ENCODE data around the gene ATP13A2. TPM values are rescaled to one million over a fixed set of nuclear protein-coding genes. Genes with fewer than 3 reads are reported as not detected.
"Not testable (repeated sequence)": the region's sequence is repeated elsewhere in the genome, so short reads cannot be mapped to it uniquely, and the experiment has no call there.

The ATP13A2 gene
- total and polyA plus RNA-seq, 4 donors = 62.1 to 308 (median 186) TPM

DNA sequence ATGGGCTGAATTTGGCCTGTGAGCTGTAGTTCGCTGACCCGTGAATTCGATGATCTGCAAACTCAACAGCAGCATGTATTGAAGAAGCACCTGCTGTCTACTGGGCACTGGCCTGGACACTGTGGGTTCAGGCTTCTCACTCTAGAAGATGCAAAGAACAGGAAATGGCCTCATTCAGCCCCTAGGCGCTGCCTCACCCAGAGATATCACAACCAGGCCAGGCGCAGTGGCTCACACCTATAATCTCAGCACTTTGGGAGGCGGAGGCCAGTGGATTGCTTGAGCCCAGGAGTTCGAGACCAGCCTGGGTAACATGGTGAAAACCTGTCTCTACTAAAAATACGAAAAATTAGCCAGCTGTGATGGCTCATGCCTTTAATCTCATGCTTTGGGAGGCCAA, 55.0 kb downstream of the ATP13A2 start:
- H3K36me3 ChIP-seq (ENCODE audit: control insufficient read depth, insufficient read depth, low read length) = peaks cover 58% of the 10 kb centered on the region

DNA sequence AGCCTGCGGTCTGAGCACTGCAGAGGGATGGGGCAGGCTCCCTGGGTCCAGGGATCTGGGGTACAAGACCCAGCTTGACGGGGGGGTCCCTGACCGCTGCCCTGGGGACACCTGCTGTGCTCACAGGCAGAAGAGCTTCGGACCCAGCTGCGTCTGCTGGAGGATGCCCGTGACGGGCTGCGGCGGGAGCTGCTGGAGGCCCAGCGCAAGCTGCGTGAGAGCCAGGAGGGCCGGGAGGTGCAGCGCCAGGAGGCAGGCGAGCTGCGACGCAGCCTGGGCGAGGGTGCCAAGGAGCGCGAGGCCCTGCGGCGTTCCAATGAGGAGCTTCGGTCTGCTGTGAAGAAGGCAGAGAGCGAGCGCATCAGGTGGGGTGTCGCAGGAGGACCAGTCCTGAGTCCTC, 56.5 kb downstream of the ATP13A2 start:
- DNase-seq (ENCODE audit: low read depth in 4 of 6, low spot score in 6 of 6) = no peak
- Histone ChIP-seq H3K36me3 (ENCODE audit: control insufficient read depth, insufficient read depth, low read length) (peaks cover 62% of the 10 kb centered on the region), H3K4me1 (ENCODE audit: control insufficient read depth, insufficient read depth, low read length) (peaks cover 2% of the 10 kb centered on the region), H3K27me3 (ENCODE audit: control insufficient read depth, insufficient read depth, low read length) (no peaks in the 10 kb centered on the region), H3K4me3 (ENCODE audit: low read depth, low read length) (no peak overlapping the region), H3K9me3 (ENCODE audit: control insufficient read depth, insufficient read depth, low read length) (no peaks in the 10 kb centered on the region), H3K27ac (ENCODE audit: low read depth, low read length) (no peak overlapping the region)
- 91% methylated on average over 24 of the region's 25 CpGs for WGBS (ENCODE audit: insufficient coverage)

More for the DNA sequence above, 55.0 kb downstream of the ATP13A2 start:
- peaks cover 13% of the 10 kb centered on the region for H3K4me1 ChIP-seq (ENCODE audit: control insufficient read depth, insufficient read depth, low read length)
- H3K4me3 ChIP-seq (ENCODE audit: low read depth, low read length) = no peak overlapping the region
- no peaks in the 10 kb centered on the region for H3K27me3 ChIP-seq (ENCODE audit: control insufficient read depth, insufficient read depth, low read length)
- H3K27ac ChIP-seq (ENCODE audit: low read depth, low read length) = no peak overlapping the region
- WGBS (ENCODE audit: insufficient coverage) = 94% methylated on average over 8 of the region's 8 CpGs
- no peaks in the 10 kb centered on the region for H3K9me3 ChIP-seq (ENCODE audit: control insufficient read depth, insufficient read depth, low read length)
- no peak for DNase-seq (ENCODE audit: low read depth in 4 of 6, low spot score in 6 of 6)

DNA sequence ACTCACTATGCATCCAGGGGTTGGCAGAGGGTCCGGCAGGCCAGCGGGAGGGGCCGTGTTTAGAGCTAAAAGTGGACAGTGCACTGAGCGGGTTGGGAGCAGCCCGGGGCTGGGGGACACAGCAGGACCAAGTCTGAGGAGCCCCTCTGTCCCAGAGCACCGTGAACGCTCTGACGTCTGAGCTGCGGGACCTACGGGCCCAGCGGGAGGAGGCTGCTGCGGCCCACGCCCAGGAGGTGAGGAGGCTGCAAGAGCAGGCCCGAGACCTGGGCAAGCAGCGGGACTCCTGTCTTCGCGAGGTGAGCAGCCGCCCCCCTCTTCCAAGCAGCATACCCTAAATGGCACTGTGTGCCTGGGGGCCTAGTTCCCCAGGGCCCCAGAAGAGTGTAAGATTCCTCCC, 57.1 kb downstream of the ATP13A2 start:
- WGBS (ENCODE audit: insufficient coverage) = 98% methylated on average over 18 of the region's 18 CpGs
- Histone ChIP-seq H3K4me1 (ENCODE audit: control insufficient read depth, insufficient read depth, low read length) (peaks cover 2% of the 10 kb centered on the region), H3K9me3 (ENCODE audit: control insufficient read depth, insufficient read depth, low read length) (no peaks in the 10 kb centered on the region), H3K27me3 (ENCODE audit: control insufficient read depth, insufficient read depth, low read length) (no peaks in the 10 kb centered on the region), H3K27ac (ENCODE audit: low read depth, low read length) (no peak overlapping the region), H3K36me3 (ENCODE audit: control insufficient read depth, insufficient read depth, low read length) (peaks cover 60% of the 10 kb centered on the region), H3K4me3 (ENCODE audit: low read depth, low read length) (no peak overlapping the region)
- no peak for DNase-seq (ENCODE audit: low read depth in 4 of 6, low spot score in 6 of 6)

DNA sequence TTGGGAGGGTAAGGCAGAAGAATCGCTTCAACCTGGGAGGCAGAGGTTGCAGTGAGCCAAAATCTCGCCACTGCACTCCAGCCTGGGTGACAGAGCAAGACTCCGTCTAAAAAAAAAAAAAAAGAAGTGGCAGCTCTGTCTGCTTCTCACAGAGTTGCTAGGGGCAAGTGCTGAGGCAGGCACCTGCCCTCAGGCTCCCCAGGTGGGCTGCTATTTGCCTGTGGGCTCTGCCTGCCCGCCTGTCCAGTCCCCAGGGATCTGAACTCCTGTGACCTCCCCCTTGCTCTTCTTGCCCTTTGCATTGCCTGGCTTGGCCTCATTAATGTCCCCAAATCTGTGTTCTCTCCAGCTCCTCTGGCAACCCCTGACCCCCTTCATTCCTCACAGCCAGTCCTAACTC, 59.4 kb downstream of the ATP13A2 start:
- peaks cover 60% of the 10 kb centered on the region for H3K36me3 ChIP-seq (ENCODE audit: control insufficient read depth, insufficient read depth, low read length)
- H3K27ac ChIP-seq (ENCODE audit: low read depth, low read length); DNase-seq (ENCODE audit: low read depth in 4 of 6, low spot score in 6 of 6); H3K4me3 ChIP-seq (ENCODE audit: low read depth, low read length); H3K27me3 ChIP-seq (ENCODE audit: control insufficient read depth, insufficient read depth, low read length); H3K4me1 ChIP-seq (ENCODE audit: control insufficient read depth, insufficient read depth, low read length); H3K9me3 ChIP-seq (ENCODE audit: control insufficient read depth, insufficient read depth, low read length): not testable (repeated sequence)
- WGBS (ENCODE audit: insufficient coverage) = 80% methylated on average over 2 of the region's 4 CpGs

DNA sequence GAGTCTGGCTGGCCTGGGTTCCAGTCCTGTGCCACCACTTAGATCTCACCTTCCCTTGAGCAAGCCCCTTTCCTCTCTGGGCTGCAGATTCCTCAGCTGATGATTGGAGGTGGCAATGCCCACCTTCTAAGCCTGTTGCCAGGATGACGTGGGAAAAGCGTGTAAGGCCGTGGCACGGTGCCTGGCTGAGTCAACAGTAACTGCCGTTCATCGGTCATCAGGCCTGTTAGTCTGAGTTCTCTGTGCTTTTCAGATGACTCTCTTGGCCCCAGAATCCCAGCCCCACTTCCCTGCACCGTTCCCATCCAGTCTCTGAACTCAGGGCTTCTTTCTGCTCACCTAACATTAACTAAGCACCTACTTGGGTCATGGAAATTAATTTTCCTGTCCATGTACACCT, 62.7 kb downstream of the ATP13A2 start:
- H3K27ac ChIP-seq (ENCODE audit: low read depth, low read length); H3K4me1 ChIP-seq (ENCODE audit: control insufficient read depth, insufficient read depth, low read length); DNase-seq (ENCODE audit: low read depth in 4 of 6, low spot score in 6 of 6); H3K4me3 ChIP-seq (ENCODE audit: low read depth, low read length); H3K27me3 ChIP-seq (ENCODE audit: control insufficient read depth, insufficient read depth, low read length); H3K9me3 ChIP-seq (ENCODE audit: control insufficient read depth, insufficient read depth, low read length): not testable (repeated sequence)
- WGBS (ENCODE audit: insufficient coverage) = 58% methylated on average over 6 of the region's 7 CpGs
- H3K36me3 ChIP-seq (ENCODE audit: control insufficient read depth, insufficient read depth, low read length) = peaks cover 56% of the 10 kb centered on the region

DNA sequence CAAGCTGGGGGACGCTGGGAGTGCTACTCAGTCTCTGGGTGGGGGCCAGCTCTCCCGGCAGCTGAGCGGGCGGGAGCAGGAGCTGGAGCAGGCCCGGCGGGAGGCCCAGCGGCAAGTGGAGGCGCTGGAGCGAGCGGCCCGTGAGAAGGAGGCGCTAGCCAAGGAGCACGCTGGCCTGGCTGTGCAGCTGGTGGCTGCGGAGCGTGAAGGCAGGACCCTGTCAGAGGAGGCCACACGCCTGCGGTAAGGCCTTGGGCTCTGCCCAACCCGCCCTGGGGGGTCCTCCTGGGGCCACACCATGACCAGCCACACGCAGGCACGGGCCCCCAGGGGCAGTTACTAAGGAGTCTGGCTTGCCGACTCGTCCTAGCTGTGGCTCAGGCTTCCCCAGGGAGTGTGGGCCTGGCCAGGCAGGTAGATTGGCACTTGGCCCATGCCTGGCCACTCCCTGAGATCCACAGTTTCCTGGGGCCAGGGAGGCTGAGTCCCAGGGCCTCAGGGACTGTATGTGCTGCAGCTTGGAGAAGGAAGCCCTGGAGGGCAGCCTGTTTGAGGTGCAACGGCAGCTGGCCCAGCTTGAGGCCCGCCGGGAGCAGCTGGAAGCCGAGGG, 63.3 kb downstream of the ATP13A2 start:
- not testable (repeated sequence) for H3K9me3 ChIP-seq (ENCODE audit: control insufficient read depth, insufficient read depth, low read length); H3K4me1 ChIP-seq (ENCODE audit: control insufficient read depth, insufficient read depth, low read length); H3K27me3 ChIP-seq (ENCODE audit: control insufficient read depth, insufficient read depth, low read length); H3K4me3 ChIP-seq (ENCODE audit: low read depth, low read length); H3K27ac ChIP-seq (ENCODE audit: low read depth, low read length); DNase-seq (ENCODE audit: low read depth in 4 of 6, low spot score in 6 of 6)
- peaks cover 62% of the 10 kb centered on the region for H3K36me3 ChIP-seq (ENCODE audit: control insufficient read depth, insufficient read depth, low read length)
- WGBS (ENCODE audit: insufficient coverage) = 85% methylated on average over 26 of the region's 26 CpGs

DNA sequence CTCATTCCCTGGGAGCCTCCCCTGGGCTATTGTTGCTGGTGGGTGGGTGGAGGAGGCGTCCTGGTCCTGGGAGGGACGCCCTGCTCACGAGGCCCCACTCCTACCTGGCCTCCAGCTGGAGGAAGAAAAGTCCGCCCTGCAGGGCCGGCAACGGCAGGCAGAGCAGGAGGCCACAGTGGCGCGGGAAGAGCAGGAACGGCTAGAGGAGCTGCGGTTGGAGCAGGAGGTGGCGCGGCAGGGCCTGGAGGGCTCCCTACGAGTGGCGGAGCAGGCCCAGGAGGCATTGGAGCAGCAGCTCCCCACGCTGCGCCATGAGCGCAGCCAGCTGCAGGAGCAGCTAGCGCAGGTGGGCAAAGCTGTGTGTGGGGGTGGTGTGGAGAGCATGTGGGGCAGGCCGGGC, 65.1 kb downstream of the ATP13A2 start:
- peaks cover 67% of the 10 kb centered on the region for H3K36me3 ChIP-seq (ENCODE audit: control insufficient read depth, insufficient read depth, low read length)
- H3K4me1 ChIP-seq (ENCODE audit: control insufficient read depth, insufficient read depth, low read length) = peaks cover 3% of the 10 kb centered on the region
- DNase-seq (ENCODE audit: low read depth in 4 of 6, low spot score in 6 of 6) = no peak
- no peak overlapping the region for H3K4me3 ChIP-seq (ENCODE audit: low read depth, low read length)
- no peaks in the 10 kb centered on the region for H3K27me3 ChIP-seq (ENCODE audit: control insufficient read depth, insufficient read depth, low read length)
- H3K9me3 ChIP-seq (ENCODE audit: control insufficient read depth, insufficient read depth, low read length) = no peaks in the 10 kb centered on the region
- WGBS (ENCODE audit: insufficient coverage) = 84% methylated on average over 19 of the region's 19 CpGs
- H3K27ac ChIP-seq (ENCODE audit: low read depth, low read length) = no peak overlapping the region

DNA sequence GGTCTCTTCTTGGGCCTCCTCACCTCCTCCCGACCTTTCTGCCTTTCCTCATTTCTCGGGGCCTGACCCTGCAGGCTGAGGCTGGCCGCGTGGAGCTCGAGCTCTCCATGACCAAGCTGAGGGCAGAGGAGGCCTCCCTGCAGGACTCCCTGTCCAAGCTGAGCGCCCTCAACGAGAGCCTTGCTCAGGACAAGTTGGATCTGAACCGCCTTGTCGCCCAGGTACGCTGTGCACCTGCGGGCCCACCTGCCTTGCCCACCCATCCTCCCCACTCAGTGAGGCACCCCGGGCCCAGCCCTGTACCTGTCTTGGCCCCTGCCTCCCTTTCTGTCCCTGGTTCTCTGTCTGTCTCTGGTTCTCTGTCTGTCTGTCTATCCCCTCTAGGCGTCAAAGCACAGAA, 65.5 kb downstream of the ATP13A2 start:
- not testable (repeated sequence) for H3K27ac ChIP-seq (ENCODE audit: low read depth, low read length); H3K27me3 ChIP-seq (ENCODE audit: control insufficient read depth, insufficient read depth, low read length); H3K9me3 ChIP-seq (ENCODE audit: control insufficient read depth, insufficient read depth, low read length); H3K4me3 ChIP-seq (ENCODE audit: low read depth, low read length); DNase-seq (ENCODE audit: low read depth in 4 of 6, low spot score in 6 of 6); H3K4me1 ChIP-seq (ENCODE audit: control insufficient read depth, insufficient read depth, low read length)
- peaks cover 70% of the 10 kb centered on the region for H3K36me3 ChIP-seq (ENCODE audit: control insufficient read depth, insufficient read depth, low read length)
- 84% methylated on average over 13 of the region's 13 CpGs for WGBS (ENCODE audit: insufficient coverage)

DNA sequence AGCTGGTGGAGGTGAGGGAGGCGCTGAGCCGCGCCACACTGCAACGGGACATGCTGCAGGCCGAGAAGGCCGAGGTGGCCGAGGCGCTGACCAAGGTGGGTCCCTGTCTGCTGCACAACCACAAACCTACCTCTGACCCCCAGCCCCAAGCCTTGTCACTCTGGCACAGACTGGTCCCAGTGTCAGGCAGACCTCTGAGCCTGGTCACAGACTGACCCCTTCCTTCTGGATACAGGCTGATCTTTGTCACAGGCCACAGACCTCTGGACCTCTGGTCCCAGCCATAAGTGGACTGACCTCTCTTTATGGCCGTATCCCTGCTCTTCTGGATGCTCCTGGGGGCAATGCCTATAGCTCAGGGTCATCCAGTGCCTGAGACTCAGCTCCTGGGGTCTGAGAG, 66.2 kb downstream of the ATP13A2 start:
- 96% methylated on average over 1 of the region's 9 CpGs for WGBS (ENCODE audit: insufficient coverage)
- peaks cover 69% of the 10 kb centered on the region for H3K36me3 ChIP-seq (ENCODE audit: control insufficient read depth, insufficient read depth, low read length)

DNA sequence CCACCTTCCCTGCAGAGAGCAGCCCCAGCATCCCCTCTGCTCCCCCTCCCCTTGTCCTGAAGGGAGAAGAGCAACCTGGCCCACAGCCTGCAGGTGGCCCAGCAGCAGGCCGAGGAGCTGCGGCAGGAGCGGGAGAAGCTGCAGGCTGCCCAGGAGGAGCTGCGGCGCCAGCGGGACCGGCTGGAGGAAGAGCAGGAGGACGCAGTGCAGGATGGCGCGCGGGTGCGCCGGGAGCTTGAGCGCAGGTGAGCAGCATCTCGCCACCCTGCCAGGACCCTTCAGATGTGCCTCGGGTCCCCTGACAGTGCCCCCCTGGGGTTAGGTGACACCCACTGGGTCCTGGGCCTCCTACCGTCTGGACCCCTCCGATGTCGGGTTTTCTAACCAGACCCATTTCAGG, 67.7 kb downstream of the ATP13A2 start:
- Histone ChIP-seq H3K4me3 (ENCODE audit: low read depth, low read length) (no peak overlapping the region), H3K27me3 (ENCODE audit: control insufficient read depth, insufficient read depth, low read length) (no peaks in the 10 kb centered on the region), H3K9me3 (ENCODE audit: control insufficient read depth, insufficient read depth, low read length) (no peaks in the 10 kb centered on the region), H3K36me3 (ENCODE audit: control insufficient read depth, insufficient read depth, low read length) (peaks cover 82% of the 10 kb centered on the region), H3K4me1 (ENCODE audit: control insufficient read depth, insufficient read depth, low read length) (peaks cover 3% of the 10 kb centered on the region), H3K27ac (ENCODE audit: low read depth, low read length) (no peak overlapping the region)
- no peak for DNase-seq (ENCODE audit: low read depth in 4 of 6, low spot score in 6 of 6)
- WGBS (ENCODE audit: insufficient coverage) = 93% methylated on average over 16 of the region's 19 CpGs

More for the DNA sequence above, 66.2 kb downstream of the ATP13A2 start:
- not testable (repeated sequence) for H3K4me3 ChIP-seq (ENCODE audit: low read depth, low read length); H3K27ac ChIP-seq (ENCODE audit: low read depth, low read length); H3K9me3 ChIP-seq (ENCODE audit: control insufficient read depth, insufficient read depth, low read length); H3K27me3 ChIP-seq (ENCODE audit: control insufficient read depth, insufficient read depth, low read length); DNase-seq (ENCODE audit: low read depth in 4 of 6, low spot score in 6 of 6); H3K4me1 ChIP-seq (ENCODE audit: control insufficient read depth, insufficient read depth, low read length)

Data from spinal cord (tissue), 10 donors.